ENCODE results near the gene GRK4. TPM values are rescaled to one million over a fixed set of nuclear protein-coding genes. Genes with fewer than 3 reads are reported as not detected.

The GRK4 gene
- total RNA-seq, 1 donor from 2014 or later: 6.7 TPM

DNA sequence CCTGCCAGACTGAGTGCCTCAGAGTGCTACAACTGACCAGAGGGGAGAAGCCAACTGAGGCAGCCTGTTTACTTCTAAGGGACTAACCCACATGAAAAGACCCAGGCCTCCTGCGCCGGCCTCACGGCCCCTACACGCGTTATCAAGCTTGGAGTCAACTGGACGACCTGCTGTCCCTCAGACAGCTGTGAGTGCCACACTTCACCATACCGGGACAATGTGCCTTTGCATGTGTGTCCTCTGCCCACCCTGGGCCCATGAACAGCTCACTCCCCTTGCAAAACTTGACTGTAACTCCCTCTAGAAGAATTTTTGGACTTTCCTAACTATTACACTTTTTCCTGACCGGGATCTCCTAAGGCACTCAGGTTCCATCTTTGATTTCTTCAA lies 2.0 kb upstream of the GRK4 start:
- H3K27ac ChIP-seq (ENCODE audit: low read depth, low read length): no peak overlapping the region
- H3K4me3 Mint-ChIP-seq (ENCODE audit: unreplicated experiment): peak overlapping the region; percentile 97
- H3K9ac ChIP-seq (ENCODE audit: low read length): peak overlapping the region; percentile 90
- DNase-seq (ENCODE audit: low read depth): no peak
- peaks cover 56% of the 10 kb centered on the region for H4K20me1 ChIP-seq (ENCODE audit: insufficient read depth, low read length)
- H2AFZ ChIP-seq (ENCODE audit: low read depth, low read length): no peak overlapping the region
- peaks cover 8% of the 10 kb centered on the region for H3K36me3 ChIP-seq (ENCODE audit: insufficient read depth, low read length)
- peaks cover 28% of the 10 kb centered on the region for H3K4me1 ChIP-seq (ENCODE audit: insufficient read depth, low read length)
- H3K27me3 Mint-ChIP-seq (ENCODE audit: low read depth, unreplicated experiment): no peaks in the 10 kb centered on the region
- no peaks in the 10 kb centered on the region for H3K9me3 ChIP-seq (ENCODE audit: insufficient read depth, low read depth, low read length)
- H3K4me1 Mint-ChIP-seq (ENCODE audit: low read depth, unreplicated experiment): peaks cover 31% of the 10 kb centered on the region
- no peaks in the 10 kb centered on the region for H3K9me3 Mint-ChIP-seq (ENCODE audit: unreplicated experiment)
- H3K36me3 Mint-ChIP-seq (ENCODE audit: low read depth, unreplicated experiment): peaks cover 9% of the 10 kb centered on the region
- peak overlapping the region; percentile 99 for H3K4me3 ChIP-seq (ENCODE audit: insufficient read depth, low read depth, low read length)
- no peak for FAIRE-seq
- H3K4me2 ChIP-seq (ENCODE audit: low read length): peak overlapping the region; percentile 89
- H3K27me3 ChIP-seq (ENCODE audit: insufficient read depth, low read length): no peaks in the 10 kb centered on the region
- peak overlapping the region; percentile 14 for H3K27ac Mint-ChIP-seq (ENCODE audit: unreplicated experiment)
- peaks cover 72% of the 10 kb centered on the region for H3K79me2 ChIP-seq (ENCODE audit: insufficient read depth, low read length)
- TF ChIP-seq, protein P1, sequence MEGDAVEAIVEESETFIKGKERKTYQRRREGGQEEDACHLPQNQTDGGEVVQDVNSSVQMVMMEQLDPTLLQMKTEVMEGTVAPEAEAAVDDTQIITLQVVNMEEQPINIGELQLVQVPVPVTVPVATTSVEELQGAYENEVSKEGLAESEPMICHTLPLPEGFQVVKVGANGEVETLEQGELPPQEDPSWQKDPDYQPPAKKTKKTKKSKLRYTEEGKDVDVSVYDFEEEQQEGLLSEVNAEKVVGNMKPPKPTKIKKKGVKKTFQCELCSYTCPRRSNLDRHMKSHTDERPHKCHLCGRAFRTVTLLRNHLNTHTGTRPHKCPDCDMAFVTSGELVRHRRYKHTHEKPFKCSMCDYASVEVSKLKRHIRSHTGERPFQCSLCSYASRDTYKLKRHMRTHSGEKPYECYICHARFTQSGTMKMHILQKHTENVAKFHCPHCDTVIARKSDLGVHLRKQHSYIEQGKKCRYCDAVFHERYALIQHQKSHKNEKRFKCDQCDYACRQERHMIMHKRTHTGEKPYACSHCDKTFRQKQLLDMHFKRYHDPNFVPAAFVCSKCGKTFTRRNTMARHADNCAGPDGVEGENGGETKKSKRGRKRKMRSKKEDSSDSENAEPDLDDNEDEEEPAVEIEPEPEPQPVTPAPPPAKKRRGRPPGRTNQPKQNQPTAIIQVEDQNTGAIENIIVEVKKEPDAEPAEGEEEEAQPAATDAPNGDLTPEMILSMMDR (IDR thresholded peaks at IDR 0.05; ENCODE audit: insufficient read depth, low read depth, low read length): no peak
- no peak for TF ChIP-seq EZH2 (IDR thresholded peaks at IDR 0.05; ENCODE audit: insufficient read depth, low read length)

DNA sequence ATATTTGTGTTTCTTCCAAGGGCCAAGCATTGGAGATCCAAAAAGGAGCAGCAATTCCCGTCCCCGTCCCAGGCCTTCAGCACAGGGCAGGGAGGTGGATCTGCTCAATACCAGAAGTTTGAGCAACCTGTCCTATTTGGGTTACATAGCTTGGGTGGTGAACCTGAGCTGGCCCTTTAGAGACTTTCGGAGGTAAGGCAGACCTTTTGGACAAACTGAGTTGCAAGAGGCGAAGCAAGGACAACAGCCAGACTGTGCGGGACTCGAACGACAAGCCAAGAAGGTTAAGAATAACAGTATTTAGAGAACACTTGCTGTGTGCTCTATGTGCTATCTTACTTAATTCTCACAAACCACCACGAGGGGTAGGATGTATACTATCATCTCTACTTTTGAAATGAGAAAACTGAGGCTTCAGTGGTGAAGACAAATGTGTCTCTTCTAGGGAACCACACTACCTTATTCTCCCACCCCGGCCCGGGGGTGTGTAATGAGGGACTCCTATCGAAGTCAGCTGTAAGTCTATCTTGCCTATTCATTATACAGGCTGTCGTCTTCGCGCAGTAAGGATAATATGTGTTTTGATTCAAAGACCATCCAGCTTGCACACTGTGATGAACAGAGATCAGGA lies 1.4 kb upstream of the GRK4 start:
- H3K27me3 ChIP-seq (ENCODE audit: insufficient read depth, low read length): no peaks in the 10 kb centered on the region
- no peak overlapping the region for H2AFZ ChIP-seq (ENCODE audit: low read depth, low read length)
- Mint-ChIP-seq H3K4me3 (ENCODE audit: unreplicated experiment) (peak overlapping the region; percentile 97), H3K27me3 (ENCODE audit: low read depth, unreplicated experiment) (no peaks in the 10 kb centered on the region), H3K27ac (ENCODE audit: unreplicated experiment) (peak overlapping the region; percentile 14), H3K36me3 (ENCODE audit: low read depth, unreplicated experiment) (peaks cover 6% of the 10 kb centered on the region), H3K4me1 (ENCODE audit: low read depth, unreplicated experiment) (peaks cover 31% of the 10 kb centered on the region), H3K9me3 (ENCODE audit: unreplicated experiment) (no peaks in the 10 kb centered on the region)
- no peak for DNase-seq (ENCODE audit: low read depth)
- peaks cover 68% of the 10 kb centered on the region for H3K79me2 ChIP-seq (ENCODE audit: insufficient read depth, low read length)
- peaks cover 28% of the 10 kb centered on the region for H3K4me1 ChIP-seq (ENCODE audit: insufficient read depth, low read length)
- no peaks in the 10 kb centered on the region for H3K9me3 ChIP-seq (ENCODE audit: insufficient read depth, low read depth, low read length)
- peaks cover 4% of the 10 kb centered on the region for H3K36me3 ChIP-seq (ENCODE audit: insufficient read depth, low read length)
- TF ChIP-seq, protein P1 (IDR thresholded peaks at IDR 0.05; ENCODE audit: insufficient read depth, low read depth, low read length): no peak
- no peak for TF ChIP-seq EZH2 (IDR thresholded peaks at IDR 0.05; ENCODE audit: insufficient read depth, low read length)
- peak overlapping the region; percentile 90 for H3K9ac ChIP-seq (ENCODE audit: low read length)
- H4K20me1 ChIP-seq (ENCODE audit: insufficient read depth, low read length): peaks cover 56% of the 10 kb centered on the region
- H3K4me3 ChIP-seq (ENCODE audit: insufficient read depth, low read depth, low read length): peak overlapping the region; percentile 99
- no peak for FAIRE-seq
- H3K27ac ChIP-seq (ENCODE audit: low read depth, low read length): no peak overlapping the region
- peak overlapping the region; percentile 89 for H3K4me2 ChIP-seq (ENCODE audit: low read length)

DNA sequence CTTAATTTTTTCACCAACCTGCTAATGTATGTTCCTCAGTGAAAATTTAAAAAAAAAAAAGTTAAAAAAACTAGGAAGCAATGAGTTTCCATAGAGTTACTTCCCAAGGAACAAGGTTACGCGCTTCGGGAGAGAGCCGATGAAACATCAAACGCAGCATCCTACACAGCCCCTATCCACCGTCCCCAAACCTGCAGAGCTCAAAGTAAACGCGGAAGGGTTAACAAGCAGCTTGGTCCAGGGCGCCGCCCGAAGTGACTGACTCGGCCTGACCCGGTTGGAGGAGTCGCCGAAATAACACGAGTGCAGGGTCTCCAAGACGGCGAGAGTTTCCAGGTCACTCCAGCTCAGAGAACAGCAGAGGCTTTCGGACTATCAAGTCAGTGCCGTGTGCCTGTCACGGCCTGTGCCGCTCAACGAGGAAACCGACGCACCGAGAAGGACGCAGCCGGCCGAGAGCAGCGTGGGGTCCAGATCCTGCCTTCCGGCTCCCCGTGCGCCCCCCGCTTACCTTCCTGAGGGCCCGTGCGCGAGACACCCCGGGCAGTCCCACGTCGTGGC lies 677 bp upstream of the GRK4 start:
- peak overlapping the region; percentile 80 for H3K27ac ChIP-seq (ENCODE audit: low read depth, low read length)
- Mint-ChIP-seq H3K4me1 (ENCODE audit: low read depth, unreplicated experiment) (peaks cover 28% of the 10 kb centered on the region), H3K4me3 (ENCODE audit: unreplicated experiment) (peak overlapping the region; percentile 97), H3K36me3 (ENCODE audit: low read depth, unreplicated experiment) (peaks cover 3% of the 10 kb centered on the region), H3K27me3 (ENCODE audit: low read depth, unreplicated experiment) (no peaks in the 10 kb centered on the region), H3K9me3 (ENCODE audit: unreplicated experiment) (no peaks in the 10 kb centered on the region), H3K27ac (ENCODE audit: unreplicated experiment) (peak overlapping the region; percentile 92)
- peak overlapping the region; percentile 89 for H3K4me2 ChIP-seq (ENCODE audit: low read length)
- H3K36me3 ChIP-seq (ENCODE audit: insufficient read depth, low read length): no peaks in the 10 kb centered on the region
- H3K9me3 ChIP-seq (ENCODE audit: insufficient read depth, low read depth, low read length): no peaks in the 10 kb centered on the region
- DNase-seq (ENCODE audit: low read depth): peak; percentile 49
- peaks cover 61% of the 10 kb centered on the region for H3K79me2 ChIP-seq (ENCODE audit: insufficient read depth, low read length)
- peaks cover 50% of the 10 kb centered on the region for H4K20me1 ChIP-seq (ENCODE audit: insufficient read depth, low read length)
- H3K27me3 ChIP-seq (ENCODE audit: insufficient read depth, low read length): no peaks in the 10 kb centered on the region
- H2AFZ ChIP-seq (ENCODE audit: low read depth, low read length): peak overlapping the region; percentile 94
- peaks cover 28% of the 10 kb centered on the region for H3K4me1 ChIP-seq (ENCODE audit: insufficient read depth, low read length)
- H3K9ac ChIP-seq (ENCODE audit: low read length): peak overlapping the region; percentile 90
- no peak for FAIRE-seq
- peak overlapping the region; percentile 99 for H3K4me3 ChIP-seq (ENCODE audit: insufficient read depth, low read depth, low read length)
- no peak for TF ChIP-seq EZH2 (IDR thresholded peaks at IDR 0.05; ENCODE audit: insufficient read depth, low read length)
- TF ChIP-seq, protein P1 (IDR thresholded peaks at IDR 0.05; ENCODE audit: insufficient read depth, low read depth, low read length): no peak
